ACHN (cell line): Measurements from ENCODE around the gene SSR2.

ENCODE experiments used
- DNase-seq: peaks from one replicate; pipeline ENCODE4 v3.0.0-alpha.2; 2015
- in situ Hi-C: cut with HindIII; loops from 2 replicates; pipeline ENCODE4 v1.10.0; 2017; ENCODE audit warnings: low sequenced_read_pairs, low pct_ligation_motif_present, low pct_unique_long_range_greater_than_20kb

SSR2 gene

DNA sequence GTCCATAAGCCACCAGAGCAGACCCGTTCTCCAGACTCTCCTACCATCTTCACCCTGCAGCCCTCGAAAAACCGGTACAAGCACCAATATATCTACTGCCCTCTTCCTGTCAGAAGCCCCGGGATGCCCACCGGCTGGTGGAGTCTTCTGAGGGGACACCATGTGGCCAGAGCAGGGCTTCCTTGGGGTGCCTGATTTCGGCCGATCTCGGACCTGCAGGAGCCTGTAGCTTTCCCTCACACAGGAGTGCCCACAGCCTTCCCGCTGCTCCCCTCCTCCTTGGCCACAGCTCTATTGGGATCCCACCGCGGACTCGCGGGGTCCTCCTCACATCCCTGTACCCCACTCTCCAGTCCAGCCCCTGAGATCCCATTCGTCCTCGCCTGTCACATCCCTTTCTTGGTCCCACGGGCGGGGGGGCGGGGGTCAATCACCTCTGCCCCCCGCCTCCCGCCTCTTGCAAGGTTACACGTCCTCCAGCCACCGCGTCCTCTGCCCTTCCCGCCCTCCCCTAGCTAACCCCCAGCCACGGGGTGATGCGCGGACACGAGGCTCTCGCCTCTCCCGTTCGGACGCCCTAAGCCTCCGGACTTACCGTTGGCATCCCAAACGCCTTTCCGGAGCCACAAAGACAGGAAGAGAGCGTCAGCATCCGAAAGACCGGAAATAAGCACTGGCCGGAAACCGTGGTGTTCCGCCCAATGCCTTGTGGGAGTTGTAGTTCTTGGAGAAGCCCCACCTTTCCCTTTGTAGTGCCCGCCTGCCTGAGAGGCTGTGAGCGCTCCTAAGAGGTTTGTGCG is at the start of gene SSR2:
SSR2 (minus strand) TSS at position 659 of the 800 bp plus-strand sequence. CDS start 784 bp downstream, outside the sequence.
- DNase-seq: peak; percentile 95
- in situ Hi-C loops: no loop called here

DNA sequence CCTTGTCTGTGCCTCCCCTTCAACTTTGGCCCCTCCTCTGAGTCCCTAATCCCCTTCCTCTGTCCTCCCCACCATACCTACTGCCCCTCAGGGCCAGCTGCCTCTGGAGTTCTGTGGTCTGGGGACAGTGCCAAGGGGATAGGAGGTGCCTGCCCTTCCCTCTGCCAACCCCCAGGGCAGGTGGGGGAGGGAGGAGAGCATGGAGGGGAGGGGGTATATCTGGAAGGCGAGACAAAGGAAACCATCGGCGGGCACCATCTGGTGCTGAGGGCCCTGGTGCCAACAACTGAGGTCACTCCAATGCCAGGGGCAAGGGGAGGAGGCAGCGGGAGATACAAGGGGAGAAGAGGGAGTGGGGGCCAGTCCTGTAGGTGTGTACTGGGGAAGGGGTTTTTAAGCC is 49.8 kb upstream of the SSR2 start:
- no peak for DNase-seq
- in situ Hi-C loops: no loop called here

DNA sequence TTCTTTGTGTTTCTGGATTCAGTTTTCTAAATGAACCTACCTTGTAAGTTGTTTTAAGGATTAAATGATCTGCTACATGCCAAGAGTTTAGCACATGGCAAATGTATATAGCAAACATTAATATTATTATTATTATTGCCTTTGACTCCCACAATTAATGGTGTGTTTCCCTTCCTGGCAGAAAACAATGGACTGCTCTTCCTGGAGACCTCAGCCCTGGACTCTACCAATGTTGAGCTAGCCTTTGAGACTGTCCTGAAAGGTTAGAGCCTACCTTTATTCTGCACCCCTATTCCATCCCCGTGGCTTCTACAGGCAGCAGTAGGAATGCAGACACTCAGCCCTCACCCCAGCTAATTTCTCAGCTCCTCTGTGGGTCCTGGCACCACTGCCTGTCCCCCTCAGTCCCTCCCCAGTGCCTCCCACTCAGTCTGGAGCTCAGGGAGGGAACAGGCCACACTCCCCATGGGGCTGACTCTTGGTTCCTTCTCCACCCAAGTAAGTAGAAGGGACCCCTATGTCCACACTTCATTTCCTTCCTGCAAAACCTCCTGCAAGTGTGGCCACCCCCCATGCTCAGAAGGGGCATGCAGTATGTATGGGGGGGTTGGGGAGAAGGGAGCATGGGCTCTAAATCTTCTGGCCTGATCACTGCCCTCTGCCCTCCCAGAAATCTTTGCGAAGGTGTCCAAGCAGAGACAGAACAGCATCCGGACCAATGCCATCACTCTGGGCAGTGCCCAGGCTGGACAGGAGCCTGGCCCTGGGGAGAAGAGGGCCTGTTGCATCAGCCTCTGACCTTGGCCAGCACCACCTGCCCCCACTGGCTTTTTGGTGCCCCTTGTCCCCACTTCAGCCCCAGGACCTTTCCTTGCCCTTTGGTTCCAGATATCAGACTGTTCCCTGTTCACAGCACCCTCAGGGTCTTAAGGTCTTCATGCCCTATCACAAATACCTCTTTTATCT is 49.0 kb upstream of the SSR2 start:
- in situ Hi-C loops: no loop called here
- DNase-seq: no peak

DNA sequence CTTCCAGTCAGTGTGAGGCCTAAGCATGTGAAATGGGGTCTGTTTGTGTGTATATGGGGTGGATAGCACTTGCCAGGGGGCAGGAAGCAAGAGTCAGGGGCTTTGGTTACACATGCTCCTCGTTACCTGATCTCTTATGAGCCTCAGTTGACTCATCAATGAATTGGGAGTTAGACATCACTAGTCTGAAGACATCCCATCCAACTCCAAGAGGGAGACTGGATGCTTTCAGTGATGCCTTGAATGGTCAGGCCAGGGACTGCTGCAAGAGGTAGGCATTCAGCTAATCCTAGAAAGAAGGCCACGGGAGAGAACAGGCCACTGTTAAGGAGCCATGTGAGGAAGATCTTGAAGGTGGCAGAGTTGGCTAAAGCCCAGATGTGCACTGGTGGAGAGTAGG is 46.5 kb upstream of the SSR2 start:
- no peak for DNase-seq
- in situ Hi-C loops: no loop called here

DNA sequence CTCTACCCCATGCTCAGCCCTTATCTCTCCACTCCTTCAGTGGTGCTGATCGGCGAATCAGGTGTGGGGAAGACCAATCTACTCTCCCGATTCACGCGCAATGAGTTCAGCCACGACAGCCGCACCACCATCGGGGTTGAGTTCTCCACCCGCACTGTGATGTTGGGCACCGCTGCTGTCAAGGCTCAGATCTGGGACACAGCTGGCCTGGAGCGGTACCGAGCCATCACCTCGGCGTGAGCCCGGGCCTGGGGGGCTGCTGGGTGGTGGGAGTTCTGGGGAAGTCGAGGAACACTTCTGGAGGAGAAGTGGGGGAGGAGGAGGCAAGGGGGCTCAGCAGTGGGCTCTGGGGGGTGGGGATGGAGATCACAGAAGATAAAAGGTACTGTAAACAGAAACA is 45.1 kb upstream of the SSR2 start:
- in situ Hi-C loops: no loop called here
- no peak for DNase-seq

DNA sequence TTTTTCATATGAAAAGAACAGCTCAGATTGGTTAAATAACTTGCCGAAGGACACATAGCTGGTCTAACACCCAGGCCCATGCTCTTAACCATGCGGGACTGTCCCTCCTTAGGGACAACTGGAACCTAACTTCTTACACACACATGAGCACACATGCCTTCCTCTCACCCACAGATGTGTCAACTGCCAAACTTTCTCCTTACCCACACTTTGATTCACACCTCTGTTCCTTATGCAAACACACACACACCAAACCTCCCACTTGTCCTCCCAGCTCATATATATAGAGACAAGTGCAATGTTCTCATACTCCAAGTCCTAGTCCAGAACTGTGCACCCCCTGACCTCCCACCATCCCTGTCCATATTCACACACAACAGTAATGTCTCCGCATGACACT is 44.5 kb upstream of the SSR2 start:
- DNase-seq: no peak
- in situ Hi-C loops: no loop called here

DNA sequence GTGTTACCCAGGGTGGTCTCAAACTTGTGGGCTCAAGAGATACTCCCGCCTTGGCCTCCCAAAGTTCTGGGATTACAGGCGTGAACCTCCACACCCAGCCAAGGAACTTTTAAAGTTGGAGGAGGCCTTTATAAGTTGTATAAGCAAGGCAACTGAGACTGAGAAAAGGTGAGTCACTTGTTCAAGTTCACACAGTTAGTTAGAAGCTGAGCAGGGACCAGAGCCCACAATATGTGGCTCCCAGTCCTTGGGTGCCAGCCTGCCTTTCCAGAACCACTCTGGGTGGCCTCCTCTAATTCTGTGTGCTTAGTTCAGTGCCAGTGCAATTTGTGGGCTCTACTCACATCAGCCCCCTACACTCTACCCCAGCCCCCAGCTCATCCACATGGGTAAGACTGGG is 43.9 kb upstream of the SSR2 start:
- in situ Hi-C loops: no loop called here
- DNase-seq: no peak

DNA sequence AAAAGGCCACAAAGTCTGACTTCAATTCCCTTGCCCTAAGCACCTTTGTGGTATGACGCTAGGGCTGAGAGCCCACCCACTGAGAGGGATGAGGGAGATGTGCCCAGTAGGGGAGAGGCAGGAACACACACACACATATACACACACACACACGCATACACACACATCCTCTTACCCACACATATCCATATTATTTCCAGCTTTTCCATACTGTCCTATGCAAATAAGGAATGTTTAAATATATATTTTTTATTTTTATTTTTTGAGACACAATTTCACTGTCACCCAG is 43.2 kb upstream of the SSR2 start:
- in situ Hi-C loops: no loop called here
- no peak for DNase-seq

DNA sequence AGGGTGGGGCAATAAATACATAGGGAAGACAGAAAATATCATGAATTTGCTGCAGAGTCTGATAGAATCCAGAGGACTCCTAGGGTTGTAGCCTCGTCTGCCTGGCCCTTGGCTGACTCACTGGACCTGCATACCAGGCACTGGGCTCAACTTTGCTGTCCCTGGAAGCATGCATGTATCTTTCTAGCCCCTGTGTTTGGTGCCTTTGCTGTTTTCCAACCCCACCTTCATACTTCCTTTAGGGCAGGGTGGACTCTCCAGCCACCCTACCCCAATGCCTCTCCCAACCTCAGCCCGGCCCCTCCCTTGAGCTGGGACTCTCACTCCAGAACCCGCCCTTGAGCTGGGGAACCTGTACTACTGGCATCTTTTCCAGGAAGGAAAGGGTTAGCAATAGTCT is 41.4 kb upstream of the SSR2 start:
- in situ Hi-C loops: no loop called here
- no peak for DNase-seq

DNA sequence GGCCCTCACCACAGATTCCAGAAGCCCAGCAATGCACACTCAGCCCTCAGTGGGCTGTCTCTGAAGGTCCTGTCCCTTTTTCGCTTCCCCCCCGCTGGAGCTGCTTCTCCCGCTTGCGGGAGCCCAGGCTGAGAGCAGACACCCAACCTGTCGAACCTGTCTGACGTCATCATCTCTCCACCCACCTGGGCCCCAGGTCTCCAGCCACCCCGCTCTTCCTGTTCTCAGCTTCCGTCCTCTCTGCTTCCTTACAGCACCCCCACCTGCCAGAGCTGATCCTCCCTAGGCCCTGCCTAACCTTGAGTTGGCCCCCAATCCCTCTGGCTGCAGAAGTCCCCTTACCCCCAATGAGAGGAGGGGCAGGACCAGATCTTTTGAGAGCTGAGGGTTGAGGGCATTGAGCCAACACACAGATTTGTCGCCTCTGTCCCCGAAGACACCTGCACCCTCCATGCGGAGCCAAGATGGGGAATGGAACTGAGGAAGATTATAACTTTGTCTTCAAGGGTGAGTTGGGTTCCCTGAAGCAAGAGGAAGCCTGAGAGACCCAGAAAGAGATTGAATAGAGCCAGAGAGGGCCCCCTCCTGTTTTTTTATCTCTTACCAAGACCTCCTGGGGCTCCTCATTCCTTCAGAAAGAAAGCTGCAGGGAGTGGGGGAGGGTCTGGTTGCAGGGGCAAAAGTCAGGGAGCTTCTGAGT is 40.3 kb upstream of the SSR2 start, which contains the start of gene RAB25:
RAB25 (plus strand) TSS at position 224 of the 700 bp plus-strand sequence; CDS start at position 465, 241 bp downstream.
- in situ Hi-C loops: no loop called here
- no peak for DNase-seq

DNA sequence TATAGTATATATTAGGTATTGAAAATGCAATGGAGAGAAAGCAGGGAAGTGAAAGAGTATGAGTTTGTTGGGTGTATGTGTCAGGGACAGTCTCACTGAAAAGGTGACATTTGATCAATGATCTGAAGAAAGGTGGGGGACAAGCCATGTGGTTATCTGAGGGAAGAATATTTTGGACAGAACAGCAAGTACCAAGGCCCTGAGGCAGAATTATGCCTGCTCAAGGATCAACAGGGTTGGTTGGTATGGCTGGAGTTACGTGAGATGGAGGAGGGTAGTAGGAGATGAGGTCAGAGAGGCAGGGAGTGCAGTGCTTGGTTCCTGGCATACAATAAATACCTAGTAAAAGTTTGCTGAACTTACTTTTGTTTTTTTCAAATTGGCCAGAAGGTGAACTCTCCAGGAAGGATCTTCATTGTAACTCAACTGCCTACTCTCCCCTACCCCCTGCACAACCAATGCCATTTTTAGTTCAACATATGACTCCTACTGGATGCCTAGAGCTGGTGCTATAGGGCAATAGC is 35.6 kb upstream of the SSR2 start:
- in situ Hi-C loops: no loop called here
- DNase-seq: no peak

DNA sequence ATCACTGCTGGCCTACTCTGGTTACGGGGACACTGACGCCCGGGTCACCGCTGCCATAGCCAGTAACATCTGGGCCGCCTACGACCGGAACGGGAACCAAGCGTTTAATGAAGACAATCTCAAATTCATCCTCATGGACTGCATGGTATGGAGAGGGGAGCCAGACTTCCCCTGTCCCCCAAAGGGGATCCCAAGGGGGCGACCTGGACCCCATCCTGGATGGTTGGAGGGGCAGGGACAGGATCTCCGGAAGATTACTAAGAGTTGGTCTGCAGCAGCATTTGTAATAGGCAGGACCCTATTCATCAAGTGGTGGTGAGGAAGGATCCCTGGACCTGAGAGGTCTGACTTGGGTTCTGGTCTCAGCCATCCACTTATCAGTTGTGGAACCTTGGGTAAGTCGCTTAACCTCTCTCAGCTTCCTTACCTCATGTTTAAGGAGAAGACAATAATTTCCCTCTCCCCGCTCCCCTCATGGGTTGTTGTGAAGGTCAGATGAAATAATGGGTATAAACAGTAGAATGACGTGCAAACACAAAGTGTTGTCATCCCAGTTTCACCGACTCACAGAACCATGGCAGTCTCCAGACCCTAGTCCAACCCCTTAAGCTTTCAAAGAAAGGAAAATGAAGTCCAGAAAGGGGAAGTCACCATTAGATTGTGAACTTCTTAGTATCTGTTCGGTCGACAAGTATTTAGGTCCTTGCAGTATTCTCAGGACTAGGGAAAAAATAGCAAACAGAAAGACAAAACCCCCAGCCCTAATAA is 34.7 kb upstream of the SSR2 start:
- DNase-seq: no peak
- in situ Hi-C loops: no loop called here

DNA sequence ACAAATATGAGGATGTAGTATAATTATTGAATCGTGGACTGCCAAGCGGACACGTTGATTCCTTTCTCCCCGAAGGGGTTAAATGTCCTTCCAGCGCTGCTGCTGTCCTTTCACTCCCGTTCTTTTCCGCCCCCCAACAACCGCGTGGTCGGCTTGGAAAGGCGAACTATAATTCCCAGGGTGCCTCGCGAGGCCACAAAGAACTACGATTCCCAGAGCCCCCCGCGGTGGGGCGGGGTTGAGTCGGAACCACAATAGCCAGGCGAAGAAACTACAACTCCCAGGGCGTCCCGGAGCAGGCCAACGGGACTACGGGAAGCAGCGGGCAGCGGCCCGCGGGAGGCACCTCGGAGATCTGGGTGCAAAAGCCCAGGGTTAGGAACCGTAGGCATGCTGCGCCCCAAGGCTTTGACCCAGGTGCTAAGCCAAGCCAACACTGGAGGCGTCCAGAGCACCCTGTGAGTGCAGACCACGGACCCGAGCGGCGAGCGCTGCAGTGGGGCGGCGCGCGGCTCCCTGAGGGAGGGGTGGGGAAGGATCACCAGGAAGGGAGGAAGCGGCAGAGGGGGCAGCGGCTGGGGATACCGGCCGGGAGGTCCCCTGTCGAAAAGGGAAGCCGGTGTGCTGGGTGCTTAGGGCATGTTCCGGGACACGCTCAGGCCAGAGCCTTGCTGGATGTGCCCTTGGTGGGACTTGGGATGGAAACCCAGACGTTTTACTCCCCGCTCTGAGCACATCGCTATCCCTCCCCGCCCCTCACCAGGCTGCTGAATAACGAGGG is 33.9 kb upstream of the SSR2 start, which contains the start of gene LAMTOR2:
LAMTOR2 (plus strand) TSS at position 283 of the 781 bp plus-strand sequence; CDS start at position 391, 108 bp downstream.
- in situ Hi-C loops: no loop called here
- peak; percentile 99 for DNase-seq

DNA sequence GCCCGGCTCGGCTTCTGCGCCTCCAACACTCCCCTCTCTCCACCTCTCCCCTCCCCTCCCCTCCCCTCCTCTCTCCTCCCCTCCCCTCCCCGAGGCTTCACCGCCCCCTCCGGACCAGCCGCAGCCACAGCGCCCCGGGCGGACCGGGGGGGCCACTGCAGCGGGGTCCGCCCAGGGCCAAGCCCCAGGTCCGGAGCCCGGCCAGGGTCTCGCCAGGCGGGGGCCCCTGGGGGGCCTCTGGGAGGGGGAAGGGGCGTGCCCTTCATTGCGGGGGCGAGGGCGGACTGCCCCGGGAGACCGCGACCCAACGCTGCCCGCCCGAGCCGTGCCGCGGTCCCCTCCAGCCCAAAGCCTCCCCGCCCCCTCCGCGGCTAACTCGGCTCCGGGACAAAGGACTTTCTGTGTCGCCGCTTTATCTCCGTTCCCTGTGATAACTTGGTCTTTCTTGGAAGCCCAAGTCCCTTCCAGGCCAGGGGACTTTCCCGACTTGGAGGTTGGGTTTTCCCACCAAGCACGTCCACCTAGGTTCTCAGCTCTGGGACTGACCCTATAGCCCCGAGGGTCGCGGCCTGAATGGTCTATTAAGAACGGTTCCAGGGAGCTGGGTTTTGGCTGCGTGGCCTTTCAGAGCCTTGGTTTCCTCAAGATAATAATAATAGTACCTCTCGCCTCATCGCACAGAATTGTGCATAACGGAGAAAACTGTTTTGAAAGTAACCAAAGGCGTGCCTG is 33.2 kb upstream of the SSR2 start, which contains the start of gene UBQLN4:
UBQLN4 (minus strand) TSS at position 31 of the 732 bp plus-strand sequence. CDS start 97 bp downstream, outside the sequence.
- DNase-seq: peak; percentile 88
- in situ Hi-C loops: no loop called here

DNA sequence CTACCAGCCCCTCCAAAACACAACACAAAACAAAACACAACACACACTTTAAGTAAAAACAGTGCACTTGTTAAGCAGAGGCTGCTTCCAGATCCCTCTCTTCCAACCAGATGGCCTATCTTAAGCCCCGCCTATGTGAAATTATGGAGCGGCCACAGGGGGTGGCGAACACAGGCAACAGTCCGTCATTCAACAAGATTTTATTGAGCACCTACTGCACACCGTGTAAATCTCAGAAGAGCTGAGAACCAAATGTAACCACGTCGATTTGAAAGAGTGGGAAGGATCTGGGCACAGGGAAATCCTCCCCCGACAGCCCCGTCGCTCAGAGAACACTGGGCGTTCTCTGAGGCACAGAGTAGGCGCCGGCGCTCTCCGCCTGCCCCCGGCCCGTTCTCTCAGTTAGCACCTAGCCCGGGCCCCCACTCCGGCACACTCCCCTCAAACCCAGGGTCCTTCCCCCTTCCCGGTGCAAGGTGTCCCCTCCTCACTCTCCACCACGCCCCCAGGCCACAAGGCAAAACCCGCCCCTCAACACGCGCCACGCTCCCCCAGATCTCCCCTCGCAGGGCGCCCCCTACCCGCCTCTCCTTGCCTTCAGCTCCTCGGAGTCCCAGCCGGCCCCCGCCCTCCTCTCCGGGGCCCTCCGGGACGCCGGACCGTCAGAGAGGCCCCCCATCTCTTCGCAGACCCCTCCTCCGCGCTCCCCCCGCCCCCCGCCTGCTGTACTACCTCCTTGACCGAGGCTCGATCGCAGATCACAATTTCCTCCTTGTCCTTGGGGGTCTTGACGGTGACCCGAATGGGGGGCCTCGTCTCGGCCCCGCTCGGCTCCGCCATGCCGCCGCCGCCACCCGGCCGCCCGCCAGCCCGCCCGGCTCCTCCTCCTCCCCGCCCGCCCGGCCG is 32.4 kb upstream of the SSR2 start:
- DNase-seq: peak; percentile 77
- in situ Hi-C loops: no loop called here
